Esophagus muscularis mucosa (tissue), 4 donors: ENCODE data around the gene PDZRN3. TPM values are rescaled to one million over a fixed set of nuclear protein-coding genes. Genes with fewer than 3 reads are reported as not detected.

Source experiments
- DNase-seq: peaks from one replicate; pipeline ENCODE4 v3.0.0-alpha.2; 2017; ENCODE audit errors: extremely low spot score
- H3K27ac ChIP-seq, 4 donors: fragments of 200-600 bp; sonication (generic); replicated peaks in 1 of 4; 1 replicate in 3 of 4; 2 replicates in 1 of 4; pipeline ENCODE4 v1.5.1; 2016 to 2019; ENCODE audit warnings: mild to moderate bottlenecking in 1 of 4
- H3K27me3 ChIP-seq, 4 donors: fragments of 200-600 bp; sonication (generic); one replicate each; pipeline versions ENCODE4 v1.5.1 to v1.6.0; 2016 to 2019
- H3K36me3 ChIP-seq, 4 donors: fragments of 200-600 bp; sonication (generic); one replicate each; pipeline ENCODE4 v1.5.1; 2016 to 2019
- H3K4me1 ChIP-seq, 4 donors: fragments of 200-600 bp; sonication (generic); one replicate each; pipeline ENCODE4 v1.5.1; 2016 to 2019
- H3K4me3 ChIP-seq, 4 donors: fragments of 200-600 bp; sonication (generic); 1 replicate in 2 of 4; 2 replicates in 2 of 4; pipeline ENCODE4 v1.5.1; 2016 to 2019; ENCODE audit warnings: mild to moderate bottlenecking in 4 of 4, moderate library complexity in 1 of 4
- H3K9me3 ChIP-seq, 4 donors: fragments of 200-600 bp; sonication (generic); 1 replicate in 3 of 4; 2 replicates in 1 of 4; pipeline ENCODE4 v1.5.1; 2016 to 2019
- EP300 ChIP-seq: sonication (generic); formaldehyde crosslinking; IDR thresholded peaks from one replicate; pipeline ENCODE4 v1.6.1; 2017; ENCODE audit warnings: antibody characterized with exemption
- POLR2A ChIP-seq: fragments of 450-650 bp; IDR thresholded peaks from one replicate; pipeline ENCODE4 v1.6.1; 2017; ENCODE audit warnings: antibody characterized with exemption, moderate library complexity, mild to moderate bottlenecking, low read depth
- POLR2AphosphoS5 ChIP-seq, 2 donors: sonication (generic); formaldehyde crosslinking; IDR thresholded peaks; one replicate each; pipeline ENCODE4 v1.6.1; 2017; ENCODE audit warnings: antibody characterized with exemption in 2 of 2
- WGBS: methylation state at CpG from one replicate; pipeline ENCODE4 v1.1.5; 2018; 5-methylcytosine and 5-hydroxymethylcytosine counted together
- intact Hi-C: fragments of 100-400 bp; cut with DNase I; formaldehyde crosslinking; loops from one replicate; pipeline ENCODE4 v1.15.1; 2023
- total RNA-seq, 4 donors: library from RNA; depleted of rRNA; stranded (reverse); fragments of >200 nt; gene quantifications; one replicate each; pipeline versions ENCODE4 v1.1.0 to v1.2.1, GENCODE V29; 2016
- TF ChIP-seq, protein P1 (sequence below), 3 experiments: fragments of 200-600 bp in 2 of 3; fragments of 450-650 bp in 1 of 3; sonication (generic) in 2 of 3; IDR thresholded peaks; one replicate each; pipeline ENCODE4 v1.5.1; 2017 to 2019; ENCODE audit warnings: antibody characterized with exemption in 3 of 3, mild to moderate bottlenecking in 2 of 3, moderate library complexity in 1 of 3

Gene PDZRN3
- total RNA-seq, 4 donors from 2014 or later = 149 to 314 (median 220) TPM

DNA sequence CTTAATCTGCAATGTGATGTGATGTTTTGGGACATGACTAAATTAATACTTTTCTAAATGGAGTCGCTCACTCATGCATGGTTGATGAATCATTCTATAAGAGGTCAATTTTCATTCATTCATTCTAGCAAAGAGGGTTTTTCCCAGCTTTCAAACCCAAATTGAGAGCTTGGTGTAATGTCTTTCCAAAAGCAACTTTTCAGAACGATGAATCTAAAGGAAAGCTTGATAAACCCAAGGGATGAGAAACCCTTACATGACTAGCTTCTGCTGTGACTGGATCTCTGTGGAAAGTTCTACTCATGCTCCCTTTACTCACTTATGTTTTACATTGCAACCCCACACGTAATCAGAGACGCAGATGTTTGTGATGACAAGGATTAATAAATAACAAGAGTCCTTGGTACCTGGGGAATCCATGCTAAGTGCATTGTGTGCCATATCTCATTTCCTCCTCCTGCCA, 47.7 kb downstream of the PDZRN3 start:
- H3K4me1 ChIP-seq = peaks cover 49 to 80% (median 70%) of the 10 kb centered on the region in 4 donors
- no peak overlapping the region for H3K4me3 ChIP-seq
- no peaks in the 10 kb centered on the region for H3K9me3 ChIP-seq
- WGBS = 57% methylated on average over 4 of the region's 4 CpGs
- H3K27me3 ChIP-seq = no peaks in the 10 kb centered on the region
- TF ChIP-seq, protein P1, sequence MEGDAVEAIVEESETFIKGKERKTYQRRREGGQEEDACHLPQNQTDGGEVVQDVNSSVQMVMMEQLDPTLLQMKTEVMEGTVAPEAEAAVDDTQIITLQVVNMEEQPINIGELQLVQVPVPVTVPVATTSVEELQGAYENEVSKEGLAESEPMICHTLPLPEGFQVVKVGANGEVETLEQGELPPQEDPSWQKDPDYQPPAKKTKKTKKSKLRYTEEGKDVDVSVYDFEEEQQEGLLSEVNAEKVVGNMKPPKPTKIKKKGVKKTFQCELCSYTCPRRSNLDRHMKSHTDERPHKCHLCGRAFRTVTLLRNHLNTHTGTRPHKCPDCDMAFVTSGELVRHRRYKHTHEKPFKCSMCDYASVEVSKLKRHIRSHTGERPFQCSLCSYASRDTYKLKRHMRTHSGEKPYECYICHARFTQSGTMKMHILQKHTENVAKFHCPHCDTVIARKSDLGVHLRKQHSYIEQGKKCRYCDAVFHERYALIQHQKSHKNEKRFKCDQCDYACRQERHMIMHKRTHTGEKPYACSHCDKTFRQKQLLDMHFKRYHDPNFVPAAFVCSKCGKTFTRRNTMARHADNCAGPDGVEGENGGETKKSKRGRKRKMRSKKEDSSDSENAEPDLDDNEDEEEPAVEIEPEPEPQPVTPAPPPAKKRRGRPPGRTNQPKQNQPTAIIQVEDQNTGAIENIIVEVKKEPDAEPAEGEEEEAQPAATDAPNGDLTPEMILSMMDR (IDR thresholded peaks at IDR 0.05) = no peak
- TF ChIP-seq POLR2AphosphoS5 (IDR thresholded peaks at IDR 0.05) = no peak
- TF ChIP-seq EP300 = no peak
- TF ChIP-seq POLR2A = no peak
- DNase-seq = no peak
- no peak overlapping the region for H3K27ac ChIP-seq
- H3K36me3 ChIP-seq = no peaks in the 10 kb centered on the region
- intact Hi-C loops = no loop called here

DNA sequence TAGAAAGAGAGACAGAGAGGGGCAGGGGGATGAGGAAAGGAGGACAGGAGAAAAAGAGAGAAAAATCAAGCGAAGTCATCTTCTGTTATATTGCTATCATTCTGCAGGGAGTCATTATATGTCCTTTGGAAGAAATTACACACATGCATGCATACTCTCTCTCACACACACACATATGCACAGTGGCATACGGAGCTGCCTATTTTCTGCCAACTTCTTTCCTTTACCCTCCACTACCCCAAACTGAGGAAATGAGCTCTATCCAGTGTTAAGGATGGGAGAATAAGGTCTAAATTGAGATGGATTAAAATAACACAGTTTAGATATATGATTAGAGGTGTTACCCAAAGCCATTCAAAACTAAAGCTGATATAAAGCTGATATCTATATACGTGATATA, 48.8 kb downstream of the PDZRN3 start:
- Histone ChIP-seq H3K27me3 (no peaks in the 10 kb centered on the region), H3K4me1 (peaks cover 57 to 80% (median 73%) of the 10 kb centered on the region in 4 donors), H3K9me3 (no peaks in the 10 kb centered on the region), H3K4me3 (no peak overlapping the region), H3K36me3 (no peaks in the 10 kb centered on the region), H3K27ac (no peak overlapping the region)
- intact Hi-C loops = no loop called here
- DNase-seq = no peak
- 83% methylated on average over 3 of the region's 3 CpGs for WGBS
- TF ChIP-seq POLR2AphosphoS5 (IDR thresholded peaks at IDR 0.05) = no peak
- TF ChIP-seq POLR2A = no peak
- no peak for TF ChIP-seq EP300
- TF ChIP-seq, protein P1 (IDR thresholded peaks at IDR 0.05) = no peak

GRCh38 chr3:73575519-73575918, 49.2 kb downstream of the PDZRN3 start:
- Histone ChIP-seq H3K9me3 (no peaks in the 10 kb centered on the region), H3K4me3 (no peak overlapping the region), H3K27ac (peak overlapping the region in 1 of 4 donors; percentile 8), H3K36me3 (no peaks in the 10 kb centered on the region), H3K4me1 (peaks cover 56 to 80% (median 73%) of the 10 kb centered on the region in 4 donors), H3K27me3 (no peaks in the 10 kb centered on the region)
- WGBS = 30% methylated on average over 2 of the region's 2 CpGs
- no peak for DNase-seq
- no peak for TF ChIP-seq EP300
- no peak for TF ChIP-seq POLR2AphosphoS5 (IDR thresholded peaks at IDR 0.05)
- no peak for TF ChIP-seq POLR2A
- TF ChIP-seq, protein P1 (IDR thresholded peaks at IDR 0.05) = no peak
- intact Hi-C loops = no loop called here

DNA sequence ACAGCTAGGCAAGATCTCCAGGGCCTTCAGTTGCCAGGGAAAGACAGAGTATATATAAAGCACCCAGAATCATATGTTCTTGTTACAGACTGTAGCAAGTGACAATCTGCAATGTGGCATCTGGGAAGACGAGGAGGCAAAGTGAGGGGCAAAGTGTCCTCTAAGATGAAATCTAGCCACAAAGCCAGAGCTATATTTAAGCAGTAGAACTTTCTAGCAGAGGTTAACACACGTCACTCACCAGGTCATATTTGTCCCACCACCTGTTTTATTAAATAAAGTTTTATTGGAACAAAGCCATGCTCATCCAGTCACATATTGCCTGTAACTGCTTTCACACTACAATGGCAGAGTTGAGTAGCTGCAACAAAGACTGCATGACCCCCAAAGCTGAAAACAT, 51.5 kb downstream of the PDZRN3 start:
- peaks cover 66 to 98% (median 85%) of the 10 kb centered on the region in 4 donors for H3K4me1 ChIP-seq

More for the DNA sequence above, 51.5 kb downstream of the PDZRN3 start:
- Histone ChIP-seq H3K36me3 (no peaks in the 10 kb centered on the region), H3K27me3 (no peaks in the 10 kb centered on the region), H3K27ac (peak overlapping the region; percentile 61 to 67 (median 64)), H3K4me3 (no peak overlapping the region), H3K9me3 (no peaks in the 10 kb centered on the region)
- 92% methylated on average over 2 of the region's 2 CpGs for WGBS
- DNase-seq = no peak
- no peak for TF ChIP-seq POLR2A
- TF ChIP-seq, protein P1 (IDR thresholded peaks at IDR 0.05) = no peak
- no peak for TF ChIP-seq EP300
- TF ChIP-seq POLR2AphosphoS5 (IDR thresholded peaks at IDR 0.05) = no peak
- intact Hi-C loops = no loop called here
